LNCAP (cell line): Measurements from ENCODE around the gene SH3BP4.

Experiments used
- TF ChIP-seq, protein P1 (sequence below): fragments of 450-650 bp; IDR thresholded peaks from 2 replicates; pipeline ENCODE4 v1.5.1; 2017; ENCODE audit warnings: mild to moderate bottlenecking

Gene SH3BP4

DNA sequence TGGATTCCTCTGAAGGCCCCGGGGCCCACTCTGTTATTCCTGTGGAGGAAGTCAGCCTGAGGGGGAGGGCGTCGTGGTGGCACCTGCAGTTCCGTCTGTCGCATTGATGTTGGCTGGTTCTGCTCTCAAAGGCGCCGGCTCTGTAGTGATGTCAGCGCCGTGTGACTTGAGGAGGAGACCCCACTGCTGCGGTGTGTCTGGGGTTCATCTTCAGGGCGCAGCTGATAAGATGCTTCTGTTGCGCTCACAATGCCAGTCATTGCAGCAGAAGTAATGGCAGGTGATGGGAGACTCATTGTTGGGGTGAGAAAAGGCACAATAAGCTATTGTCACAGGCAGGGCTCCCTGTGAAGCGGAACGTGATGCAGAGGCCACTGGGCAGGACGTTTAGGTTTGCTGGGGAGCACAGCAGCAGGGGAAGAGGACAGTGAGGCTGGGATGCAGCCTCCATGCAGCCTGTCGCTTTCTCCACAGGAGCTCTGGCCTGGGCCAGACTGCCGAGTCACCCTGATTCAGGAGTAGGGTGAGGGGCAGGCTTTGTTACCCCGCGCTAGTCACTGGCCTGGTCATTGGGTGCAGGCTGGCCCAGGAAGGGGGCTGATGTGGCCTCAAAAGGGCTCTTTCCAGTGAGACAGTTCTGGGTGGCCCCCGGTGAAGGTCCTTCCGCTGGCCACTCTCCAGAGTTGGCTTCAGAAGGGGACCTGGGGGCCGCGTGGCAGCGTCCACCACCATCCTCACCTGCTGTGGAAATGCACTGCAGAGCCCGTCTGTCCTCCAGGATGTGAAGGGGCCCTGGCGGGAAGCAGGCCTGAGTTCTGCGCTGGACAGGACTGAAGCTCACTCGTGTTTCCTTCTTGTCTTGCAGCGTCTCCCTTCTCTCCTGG is 42.9 kb downstream of the SH3BP4 start:
- TF ChIP-seq, protein P1, sequence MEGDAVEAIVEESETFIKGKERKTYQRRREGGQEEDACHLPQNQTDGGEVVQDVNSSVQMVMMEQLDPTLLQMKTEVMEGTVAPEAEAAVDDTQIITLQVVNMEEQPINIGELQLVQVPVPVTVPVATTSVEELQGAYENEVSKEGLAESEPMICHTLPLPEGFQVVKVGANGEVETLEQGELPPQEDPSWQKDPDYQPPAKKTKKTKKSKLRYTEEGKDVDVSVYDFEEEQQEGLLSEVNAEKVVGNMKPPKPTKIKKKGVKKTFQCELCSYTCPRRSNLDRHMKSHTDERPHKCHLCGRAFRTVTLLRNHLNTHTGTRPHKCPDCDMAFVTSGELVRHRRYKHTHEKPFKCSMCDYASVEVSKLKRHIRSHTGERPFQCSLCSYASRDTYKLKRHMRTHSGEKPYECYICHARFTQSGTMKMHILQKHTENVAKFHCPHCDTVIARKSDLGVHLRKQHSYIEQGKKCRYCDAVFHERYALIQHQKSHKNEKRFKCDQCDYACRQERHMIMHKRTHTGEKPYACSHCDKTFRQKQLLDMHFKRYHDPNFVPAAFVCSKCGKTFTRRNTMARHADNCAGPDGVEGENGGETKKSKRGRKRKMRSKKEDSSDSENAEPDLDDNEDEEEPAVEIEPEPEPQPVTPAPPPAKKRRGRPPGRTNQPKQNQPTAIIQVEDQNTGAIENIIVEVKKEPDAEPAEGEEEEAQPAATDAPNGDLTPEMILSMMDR = no peak

DNA sequence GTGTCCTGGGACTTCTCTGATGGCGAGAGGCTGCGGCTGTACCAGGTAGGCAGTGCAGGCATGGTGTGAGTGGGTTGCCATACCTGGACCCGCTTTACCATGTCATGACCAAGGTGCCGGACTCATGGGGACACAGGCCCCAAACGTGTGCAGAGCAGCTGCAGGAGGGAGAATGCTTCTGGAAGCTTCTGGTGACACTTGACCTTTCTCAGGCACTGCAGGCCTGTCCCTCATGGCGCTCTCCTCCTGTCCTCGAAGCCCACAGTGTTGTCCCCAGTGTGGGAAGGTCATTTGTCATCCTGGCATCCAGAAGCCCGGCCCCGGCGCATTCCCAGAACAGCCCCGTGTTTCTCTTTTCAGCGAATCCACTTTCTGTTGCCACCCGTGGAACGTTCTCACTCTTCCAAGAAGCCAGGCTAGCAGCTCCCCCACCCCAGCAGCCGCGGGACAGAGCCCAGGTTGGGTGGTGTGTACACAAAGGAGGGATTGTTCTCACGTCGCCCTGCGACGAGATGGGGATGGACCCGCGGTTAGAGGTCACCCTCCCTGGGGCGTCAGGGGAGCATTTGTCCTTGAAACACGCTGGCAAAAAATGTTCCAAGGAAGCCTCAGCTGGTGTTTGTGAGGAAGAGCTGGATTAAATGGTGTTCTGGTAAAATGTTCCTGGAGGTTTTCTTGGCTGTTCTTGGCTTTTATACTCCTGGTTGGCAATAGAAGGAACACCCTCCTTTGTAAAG is 43.7 kb downstream of the SH3BP4 start:
- TF ChIP-seq, protein P1 = no peak

DNA sequence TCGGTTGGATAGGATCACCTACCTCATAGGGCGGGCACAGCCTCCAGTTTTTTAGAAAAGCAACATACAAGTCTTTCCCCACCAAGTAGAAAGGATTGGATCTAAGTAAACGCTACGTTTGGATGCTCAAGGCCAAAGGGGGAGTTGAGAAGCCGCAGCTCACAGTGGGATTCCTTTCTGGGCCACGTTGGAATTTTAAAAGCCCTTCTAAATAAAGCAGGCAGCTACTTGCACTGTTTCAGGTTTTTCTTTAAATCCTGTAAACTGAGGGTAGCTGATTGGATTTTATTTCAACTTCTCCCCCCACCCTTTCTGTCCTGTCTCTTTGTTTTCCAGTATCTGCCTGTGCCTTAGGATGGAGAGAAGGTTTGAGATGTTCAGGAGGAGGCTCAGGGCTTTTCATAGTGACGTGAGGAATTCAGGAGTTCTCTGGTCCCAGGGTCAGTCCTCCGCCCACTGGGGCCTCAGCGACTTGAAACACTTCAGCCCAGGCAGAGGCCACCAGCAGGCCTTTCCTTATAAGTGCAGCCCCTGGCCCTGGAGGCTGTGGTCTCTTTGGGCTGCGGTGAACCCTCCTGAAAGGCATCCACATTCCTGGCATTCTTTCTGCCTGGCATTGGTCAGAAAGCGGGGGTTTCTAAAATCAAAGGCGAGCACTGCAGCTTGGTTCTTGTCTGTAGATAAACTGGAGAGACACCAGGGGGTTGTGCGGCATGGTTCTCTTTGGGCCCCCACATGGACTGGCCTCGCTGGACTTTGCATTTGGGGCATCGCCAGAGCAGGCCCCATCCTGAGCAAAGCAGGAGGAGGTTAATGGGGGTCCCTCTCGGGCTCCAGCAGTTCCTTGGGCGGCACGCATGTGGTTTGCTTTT is 44.5 kb downstream of the SH3BP4 start:
- TF ChIP-seq, protein P1 = no peak

DNA sequence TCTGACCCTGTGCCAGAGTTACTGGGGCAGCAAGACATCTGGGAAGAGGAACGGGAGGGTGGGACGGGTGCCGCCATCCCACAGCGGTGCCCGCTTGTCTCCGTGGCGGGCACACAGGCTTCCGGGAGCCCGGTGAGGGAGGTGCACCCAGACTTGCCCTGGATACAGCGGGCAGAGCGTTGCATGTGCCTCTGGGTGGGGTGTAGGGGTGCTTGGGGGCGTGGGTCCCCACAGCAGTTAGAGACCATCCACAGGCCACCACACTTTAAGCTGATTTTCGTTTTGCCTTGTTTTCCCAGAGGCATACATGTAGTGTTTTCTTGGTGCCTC is 45.1 kb downstream of the SH3BP4 start:
- TF ChIP-seq, protein P1 = no peak

DNA sequence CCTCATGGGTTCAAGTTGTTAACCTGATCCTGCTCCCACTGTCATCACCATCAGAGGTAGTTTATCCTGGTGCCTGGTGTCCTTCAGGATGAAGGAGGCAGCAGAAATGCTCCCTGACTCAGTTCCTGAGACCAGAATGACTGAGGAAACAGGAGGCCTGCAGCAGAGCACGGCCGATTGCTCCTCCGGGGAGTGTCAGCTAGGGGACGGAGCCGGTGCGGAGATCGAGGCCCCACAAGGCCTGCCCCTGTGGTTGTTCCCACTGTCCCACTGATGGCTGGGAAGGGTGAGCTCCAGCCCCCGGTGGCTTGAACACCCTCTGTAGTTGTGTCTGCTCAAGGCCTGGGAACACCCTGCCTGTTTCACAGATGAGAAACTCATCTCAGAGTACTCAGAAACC is 45.6 kb downstream of the SH3BP4 start:
- TF ChIP-seq, protein P1 = no peak

DNA sequence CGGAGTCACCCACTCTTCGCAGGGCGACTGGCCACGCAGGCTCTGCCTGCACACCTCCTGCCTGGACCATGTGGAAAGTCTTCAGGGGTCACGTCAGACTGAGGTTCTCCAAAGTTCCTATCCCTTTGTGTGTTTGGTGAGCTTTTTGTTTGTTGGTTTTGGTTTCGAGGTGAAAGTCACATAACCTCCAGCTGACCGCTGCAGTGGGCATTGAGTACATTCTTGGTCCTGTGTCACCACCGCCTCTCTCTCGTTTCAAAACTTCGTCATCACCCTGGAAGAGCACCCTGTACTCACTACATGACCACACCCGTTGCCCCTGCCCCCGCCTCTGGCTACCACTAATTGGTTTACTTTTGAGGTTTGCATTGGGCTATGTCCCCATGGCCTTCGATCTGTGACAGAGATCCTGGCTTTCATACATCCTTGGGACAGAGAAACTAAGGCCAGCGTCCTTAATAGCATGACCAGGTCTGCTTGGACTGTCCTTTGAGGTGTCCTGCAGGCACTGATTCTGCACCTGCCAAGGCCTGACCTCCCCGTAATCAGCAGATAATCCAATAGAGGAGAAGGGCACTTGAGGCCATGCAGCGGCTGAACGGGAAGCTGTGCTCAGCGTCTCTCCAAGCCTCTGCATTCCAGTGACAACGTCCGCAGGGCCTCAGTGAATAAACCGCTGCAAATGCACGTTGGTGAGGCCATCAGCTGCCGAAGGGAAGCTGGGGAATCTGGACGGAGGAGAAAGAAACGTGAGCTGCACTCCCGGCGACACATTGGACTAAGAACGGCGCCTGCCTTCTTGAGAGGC is 46.8 kb downstream of the SH3BP4 start:
- TF ChIP-seq, protein P1 = no peak
